Upper lobe of left lung (tissue), 4 donors: Measurements from ENCODE around the gene MMS22L.

Source experiments
- CTCF ChIP-seq, 6 experiments: fragments of 450-650 bp in 4 of 6; fragments of 200-600 bp in 2 of 6; sonication (generic) in 2 of 6; IDR thresholded peaks; one replicate each; pipeline ENCODE4 v1.5.1; 2016 to 2019; ENCODE audit warnings: antibody characterized with exemption in 6 of 6
- EP300 ChIP-seq, 4 donors: sonication (generic); formaldehyde crosslinking; IDR thresholded peaks; one replicate each; pipeline ENCODE4 v1.5.1; 2017; ENCODE audit warnings: antibody characterized with exemption in 4 of 4, control low read depth in 2 of 4
- POLR2A ChIP-seq, 4 donors: fragments of 450-650 bp; IDR thresholded peaks; one replicate each; pipeline ENCODE4 v1.5.1; 2016 to 2017; ENCODE audit warnings: antibody characterized with exemption in 4 of 4, mild to moderate bottlenecking in 2 of 4

GRCh38 chr6:97174471-97174870 is 108.5 kb downstream of the MMS22L start:
- TF ChIP-seq CTCF (IDR thresholded peaks at IDR 0.05), result no peak
- TF ChIP-seq POLR2A (IDR thresholded peaks at IDR 0.05), result no peak
- no peak for TF ChIP-seq EP300 (IDR thresholded peaks at IDR 0.05)
